Kidney epithelial cell (primary cell): ENCODE data around the gene PTX4. TPM values are rescaled to one million over a fixed set of nuclear protein-coding genes. Genes with fewer than 3 reads are reported as not detected.
"Not testable (repeated sequence)": the region's sequence is repeated elsewhere in the genome, so short reads cannot be mapped to it uniquely, and the experiment has no call there.

Experiments
- DNase-seq: peaks from one replicate; pipeline ENCODE4 v3.0.0-alpha.2; 2010; ENCODE audit warnings: low read depth
- H3K27me3 ChIP-seq: 2 replicates; pipeline ENCODE4 v1.6.0; 2011; ENCODE audit warnings: low read length; ENCODE audit not compliant: control insufficient read depth, insufficient read depth
- H3K36me3 ChIP-seq: 2 replicates; pipeline ENCODE4 v1.5.1; 2011; ENCODE audit warnings: low read length; ENCODE audit not compliant: control insufficient read depth, insufficient read depth
- H3K4me3 ChIP-seq: 2 replicates; pipeline ENCODE4 v1.5.1; 2011; ENCODE audit warnings: low read depth, mild to moderate bottlenecking, control low read depth, low read length
- total RNA-seq: library from RNA; depleted of rRNA; stranded (reverse); fragments of >200 nt; gene quantifications from 2 replicates; pipeline ENCODE4 v1.2.3, GENCODE V29; 2015
- TF ChIP-seq, protein P1 (sequence below): IDR thresholded peaks from 2 replicates; pipeline ENCODE4 v1.5.1; 2011; ENCODE audit warnings: mild to moderate bottlenecking, moderate library complexity, low read length, control low read depth, inconsistent platforms; ENCODE audit not compliant: insufficient read depth, poor library complexity, severe bottlenecking

PTX4 gene
- total RNA-seq, 1 donor from 2014 or later: not detected

DNA sequence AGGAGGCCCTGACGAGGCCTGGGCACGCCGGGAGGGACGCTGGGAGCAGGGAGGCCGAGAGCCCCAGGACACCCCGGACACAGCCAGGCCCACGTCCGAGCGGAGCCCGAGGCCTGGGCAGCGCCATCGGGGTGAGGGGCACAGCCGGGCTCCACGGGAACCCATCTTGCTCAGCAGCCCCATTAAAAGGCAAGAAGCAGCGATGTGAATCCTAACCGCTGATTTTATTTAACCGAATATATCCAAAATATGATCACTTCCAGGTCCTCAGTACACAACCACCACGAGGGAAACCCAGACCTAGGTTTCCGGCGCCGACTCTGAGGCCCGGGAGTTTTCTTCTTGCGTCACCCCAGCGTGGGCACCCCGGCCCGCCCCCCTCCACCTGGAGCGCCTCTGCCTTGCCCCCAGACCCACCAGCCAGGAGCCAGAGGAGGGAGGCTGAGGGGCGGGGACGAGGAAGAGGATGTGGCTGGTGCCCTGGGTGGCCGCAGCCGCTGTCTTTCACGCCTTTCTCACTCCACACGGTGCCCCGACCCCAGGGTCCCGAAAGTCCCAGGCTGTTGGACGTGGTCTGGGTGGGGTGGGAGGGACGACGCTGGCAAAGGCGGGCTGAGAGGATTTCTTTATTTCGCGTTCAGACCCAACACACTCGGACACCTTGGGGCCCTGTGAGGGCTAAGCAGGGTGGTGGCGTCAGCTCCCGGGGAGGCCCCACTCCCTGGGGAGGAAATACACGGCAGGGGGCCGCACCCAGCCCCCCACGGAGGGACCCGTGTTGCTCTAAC, 43.8 kb downstream of the PTX4 start:
- TF ChIP-seq, protein P1, sequence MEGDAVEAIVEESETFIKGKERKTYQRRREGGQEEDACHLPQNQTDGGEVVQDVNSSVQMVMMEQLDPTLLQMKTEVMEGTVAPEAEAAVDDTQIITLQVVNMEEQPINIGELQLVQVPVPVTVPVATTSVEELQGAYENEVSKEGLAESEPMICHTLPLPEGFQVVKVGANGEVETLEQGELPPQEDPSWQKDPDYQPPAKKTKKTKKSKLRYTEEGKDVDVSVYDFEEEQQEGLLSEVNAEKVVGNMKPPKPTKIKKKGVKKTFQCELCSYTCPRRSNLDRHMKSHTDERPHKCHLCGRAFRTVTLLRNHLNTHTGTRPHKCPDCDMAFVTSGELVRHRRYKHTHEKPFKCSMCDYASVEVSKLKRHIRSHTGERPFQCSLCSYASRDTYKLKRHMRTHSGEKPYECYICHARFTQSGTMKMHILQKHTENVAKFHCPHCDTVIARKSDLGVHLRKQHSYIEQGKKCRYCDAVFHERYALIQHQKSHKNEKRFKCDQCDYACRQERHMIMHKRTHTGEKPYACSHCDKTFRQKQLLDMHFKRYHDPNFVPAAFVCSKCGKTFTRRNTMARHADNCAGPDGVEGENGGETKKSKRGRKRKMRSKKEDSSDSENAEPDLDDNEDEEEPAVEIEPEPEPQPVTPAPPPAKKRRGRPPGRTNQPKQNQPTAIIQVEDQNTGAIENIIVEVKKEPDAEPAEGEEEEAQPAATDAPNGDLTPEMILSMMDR: no peak
- Histone ChIP-seq H3K4me3 (no peak overlapping the region), H3K36me3 (no peaks in the 10 kb centered on the region), H3K27me3 (no peaks in the 10 kb centered on the region)
- no peak for DNase-seq

DNA sequence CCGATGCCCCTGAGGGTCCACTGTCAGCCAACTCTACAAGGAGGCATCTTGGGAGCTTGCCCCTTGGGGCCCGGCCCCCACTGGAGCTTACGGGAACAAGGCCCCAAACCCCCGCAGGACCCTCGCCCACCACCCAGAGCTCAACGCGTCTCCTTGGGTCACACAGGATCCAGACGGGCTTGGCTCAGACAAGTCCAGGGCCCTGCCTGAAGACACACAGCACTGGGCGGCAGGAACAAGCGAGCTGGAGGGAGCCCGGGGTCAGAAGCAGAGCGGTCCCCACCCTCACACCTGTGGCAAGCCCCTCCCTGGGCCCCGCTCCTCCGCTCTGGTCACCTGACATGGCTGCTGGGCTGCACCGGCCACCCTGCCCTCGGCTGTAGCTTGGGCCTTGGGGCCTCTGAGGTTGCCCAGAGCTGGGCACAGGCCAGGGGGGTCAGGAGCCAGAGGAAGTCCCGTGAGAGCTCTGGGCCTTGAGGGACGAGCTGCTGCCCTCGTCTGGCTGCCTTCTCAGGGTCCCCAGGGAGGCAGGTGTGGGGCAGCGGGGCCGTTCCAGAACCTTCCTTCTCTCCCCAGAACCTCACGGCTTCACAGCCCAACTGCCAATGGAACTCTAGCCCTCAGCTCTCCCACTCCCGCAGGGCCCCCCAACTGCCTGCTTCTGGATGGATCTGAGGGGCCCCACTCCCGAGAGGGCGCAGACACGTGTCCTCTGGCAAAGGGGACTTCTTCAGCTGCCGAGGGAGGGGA, 44.6 kb downstream of the PTX4 start, which contains the start of gene CCDC154:
Gene CCDC154 (minus strand): TSS at position 577 of the 750 bp plus-strand sequence. CDS start 234 bp downstream, at position 343.
- TF ChIP-seq, protein P1: no peak
- Histone ChIP-seq H3K27me3 (no peaks in the 10 kb centered on the region), H3K4me3 (no peak within 1 kb of the TSS), H3K36me3 (no peaks in the 10 kb centered on the region)
- DNase-seq: no peak

DNA sequence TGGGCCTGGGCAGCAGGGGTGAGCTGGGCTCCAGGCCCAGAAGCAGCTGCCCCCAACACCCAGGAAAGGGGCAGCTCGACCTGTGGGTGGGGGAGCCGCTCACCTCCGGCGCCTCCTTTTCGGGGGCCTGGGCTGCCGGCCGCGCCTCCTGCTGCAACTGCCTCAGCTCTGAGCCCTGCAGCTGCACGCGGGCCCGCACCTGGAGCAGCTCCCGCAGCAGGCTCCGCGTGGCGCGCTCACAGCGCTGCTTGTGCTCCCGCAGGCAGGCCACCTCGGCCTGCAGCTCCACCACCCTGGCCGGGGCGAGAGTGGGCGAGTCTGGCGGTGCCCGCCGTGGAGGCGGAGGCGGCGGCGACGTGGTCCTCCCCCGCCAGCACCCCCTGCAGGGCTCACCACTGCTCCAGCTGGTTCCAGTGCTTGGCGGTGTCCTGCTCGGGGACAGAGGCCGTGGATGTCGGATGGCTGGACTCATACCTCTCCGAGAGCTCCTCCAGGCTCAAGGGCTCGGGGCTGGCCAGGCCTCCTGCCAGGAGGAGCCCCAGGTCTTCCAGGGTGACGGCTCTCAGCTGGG, 45.3 kb downstream of the PTX4 start:
- Histone ChIP-seq H3K27me3 (no peaks in the 10 kb centered on the region), H3K36me3 (no peaks in the 10 kb centered on the region), H3K4me3 (no peak overlapping the region)
- DNase-seq: no peak
- TF ChIP-seq, protein P1: no peak

DNA sequence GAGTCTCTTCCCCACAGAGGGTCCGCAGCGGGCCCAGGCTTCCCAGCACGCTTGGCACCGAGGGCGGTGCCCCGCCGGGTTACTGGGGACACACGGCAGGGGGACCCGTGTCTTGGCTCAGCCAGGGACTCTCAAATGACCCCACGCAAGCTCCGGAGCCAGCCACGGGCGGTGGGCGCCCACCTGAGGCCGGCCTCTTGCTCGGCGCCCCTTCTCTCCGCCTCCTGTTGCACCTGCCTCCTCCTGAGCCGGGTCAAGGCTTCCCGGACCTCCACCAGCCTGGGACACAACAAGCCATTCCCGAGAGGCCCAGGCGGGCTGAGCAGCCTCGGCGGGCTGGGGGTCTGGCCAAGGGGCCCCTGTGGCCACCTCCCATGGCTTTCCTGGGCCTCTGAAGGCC, 46.0 kb downstream of the PTX4 start:
- Histone ChIP-seq H3K36me3 (no peaks in the 10 kb centered on the region), H3K4me3 (no peak overlapping the region), H3K27me3 (peaks cover 2% of the 10 kb centered on the region)
- DNase-seq: no peak
- TF ChIP-seq, protein P1: no peak

DNA sequence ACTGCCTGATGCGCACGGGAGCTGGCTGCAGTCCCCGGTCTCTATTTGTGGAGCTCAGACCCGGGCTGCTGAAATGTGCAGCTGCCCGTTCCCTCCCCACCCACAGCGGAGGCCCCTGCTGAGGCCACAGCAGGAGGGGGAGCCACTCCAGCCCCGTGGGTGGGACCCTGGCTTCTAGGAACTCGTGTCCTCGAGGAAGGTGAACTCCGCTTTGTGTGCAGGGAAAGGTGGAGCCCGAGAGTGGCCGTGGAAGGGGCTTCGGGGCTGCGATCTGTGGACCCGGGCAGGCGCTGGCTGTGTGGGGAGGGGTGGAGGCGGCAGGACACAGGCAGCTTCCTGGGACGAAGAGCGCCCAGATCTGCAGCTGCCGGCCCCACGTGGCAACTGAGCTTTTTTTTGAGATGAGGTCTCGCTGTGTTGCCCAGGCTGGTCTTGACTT, 47.3 kb downstream of the PTX4 start:
- no peaks in the 10 kb centered on the region for H3K36me3 ChIP-seq
- DNase-seq: no peak

DNA sequence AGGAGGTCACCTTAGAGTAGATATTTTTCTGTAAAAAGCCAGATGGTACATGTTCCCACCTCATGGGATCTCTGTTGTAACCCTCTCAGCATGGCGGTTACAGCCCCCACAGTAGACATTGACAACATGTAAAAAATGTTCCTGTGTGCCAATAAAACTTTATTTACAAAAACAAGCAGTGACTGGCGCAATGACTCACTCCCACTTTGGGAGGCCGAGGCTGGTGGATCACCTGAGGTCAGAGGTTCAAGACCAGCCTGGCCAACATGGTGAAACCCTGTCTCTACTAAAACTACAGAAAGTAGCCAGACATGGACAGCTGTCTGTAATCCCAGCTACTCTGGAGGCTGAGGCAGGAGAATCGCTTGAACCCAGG, 49.1 kb downstream of the PTX4 start:
- not testable (repeated sequence) for DNase-seq, H3K27me3 ChIP-seq, H3K4me3 ChIP-seq, H3K36me3 ChIP-seq

More for the DNA sequence above, 47.3 kb downstream of the PTX4 start:
- TF ChIP-seq, protein P1: no peak
- Histone ChIP-seq H3K27me3 (peaks cover 2% of the 10 kb centered on the region), H3K4me3 (no peak overlapping the region)
